ENCODE data around the gene UBE2H. TPM values are rescaled to one million over a fixed set of nuclear protein-coding genes. Genes with fewer than 3 reads are reported as not detected.

The UBE2H gene
- total RNA-seq, 2 experiments from 2014 or later, result 52.1 to 52.5 TPM

DNA sequence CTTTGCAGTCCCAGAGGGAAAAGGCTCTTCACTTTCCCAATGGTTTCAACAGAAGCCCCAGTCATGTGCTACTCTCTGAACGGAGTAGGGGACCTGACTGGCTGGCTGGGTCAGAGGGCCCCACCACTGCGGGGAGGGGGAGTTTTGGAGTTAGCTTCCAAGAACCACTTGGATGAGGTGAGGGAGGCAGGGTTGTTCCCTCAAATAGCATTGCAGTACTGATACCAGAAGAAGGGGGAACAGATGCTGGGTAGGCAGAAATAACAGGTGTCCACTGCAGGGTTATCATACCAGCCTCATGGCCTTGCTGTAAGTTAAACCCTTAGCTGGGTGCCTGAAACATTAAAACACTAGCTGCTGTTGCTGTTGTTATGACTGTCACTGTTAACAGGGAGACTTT lies 131.3 kb downstream of the UBE2H start:
- no peak overlapping the region for H3K27ac Mint-ChIP-seq
- Histone ChIP-seq H3K36me3 (ENCODE audit: insufficient read depth, low read length) (no peaks in the 10 kb centered on the region), H3K4me1 (ENCODE audit: insufficient read depth, low read length) (peaks cover 16% of the 10 kb centered on the region), H3K27me3 (ENCODE audit: control insufficient read depth in 1 of 2, insufficient read depth in 2 of 2, low read length in 2 of 2) (no peaks in the 10 kb centered on the region), H3K9me3 (ENCODE audit: control insufficient read depth in 1 of 2, insufficient read depth in 1 of 2, low read length in 2 of 2) (peaks cover under 1 to 8% of the 10 kb centered on the region in 2 experiments), H3K27ac (ENCODE audit: low read depth in 1 of 2, low read length in 2 of 2) (no peak overlapping the region), H3K4me3 (ENCODE audit: low read length) (no peak overlapping the region)
- intact Hi-C loops (cut with DNase I, micrococcal nuclease), result loop anchor here in 1 of 2 experiments (10.0 kb wide), 1 partner anchor 157 kb away; no protein-coding TSS in a partner anchor
- ChIA-PET POLR2A (no interaction called here), CTCF (no interaction called here)
- TF ChIP-seq, protein P1, sequence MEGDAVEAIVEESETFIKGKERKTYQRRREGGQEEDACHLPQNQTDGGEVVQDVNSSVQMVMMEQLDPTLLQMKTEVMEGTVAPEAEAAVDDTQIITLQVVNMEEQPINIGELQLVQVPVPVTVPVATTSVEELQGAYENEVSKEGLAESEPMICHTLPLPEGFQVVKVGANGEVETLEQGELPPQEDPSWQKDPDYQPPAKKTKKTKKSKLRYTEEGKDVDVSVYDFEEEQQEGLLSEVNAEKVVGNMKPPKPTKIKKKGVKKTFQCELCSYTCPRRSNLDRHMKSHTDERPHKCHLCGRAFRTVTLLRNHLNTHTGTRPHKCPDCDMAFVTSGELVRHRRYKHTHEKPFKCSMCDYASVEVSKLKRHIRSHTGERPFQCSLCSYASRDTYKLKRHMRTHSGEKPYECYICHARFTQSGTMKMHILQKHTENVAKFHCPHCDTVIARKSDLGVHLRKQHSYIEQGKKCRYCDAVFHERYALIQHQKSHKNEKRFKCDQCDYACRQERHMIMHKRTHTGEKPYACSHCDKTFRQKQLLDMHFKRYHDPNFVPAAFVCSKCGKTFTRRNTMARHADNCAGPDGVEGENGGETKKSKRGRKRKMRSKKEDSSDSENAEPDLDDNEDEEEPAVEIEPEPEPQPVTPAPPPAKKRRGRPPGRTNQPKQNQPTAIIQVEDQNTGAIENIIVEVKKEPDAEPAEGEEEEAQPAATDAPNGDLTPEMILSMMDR (IDR thresholded peaks at IDR 0.05), result no peak
- H3K36me3 Mint-ChIP-seq (ENCODE audit: low read depth), result peaks cover 7% of the 10 kb centered on the region
- no peak for ATAC-seq (ENCODE audit: poor library complexity)
- H3K4me3 Mint-ChIP-seq, result no peak overlapping the region
- H3K9me3 Mint-ChIP-seq, result peaks cover 8% of the 10 kb centered on the region
- DNase-seq, result no peak
- peaks cover 10% of the 10 kb centered on the region for H3K4me1 Mint-ChIP-seq (ENCODE audit: low read depth)
- H3K27me3 Mint-ChIP-seq, result no peaks in the 10 kb centered on the region

DNA sequence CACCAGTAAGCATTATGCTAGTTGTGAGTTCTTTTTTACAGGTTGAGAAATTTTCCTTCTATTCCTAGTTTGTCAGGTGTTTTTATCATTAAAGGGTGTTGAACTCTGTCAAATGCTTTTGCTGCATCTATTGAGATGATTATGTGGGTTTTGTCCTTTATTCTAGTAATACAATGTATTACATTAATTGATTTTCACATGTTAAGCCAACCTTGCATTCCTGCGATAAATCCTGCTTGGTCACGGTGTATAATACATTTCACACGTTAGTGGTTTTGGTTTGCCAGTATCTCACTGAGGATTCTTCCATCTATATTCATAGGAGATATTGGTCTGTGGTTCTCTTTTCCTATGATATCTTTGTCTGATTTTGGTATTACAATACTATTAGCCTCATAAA lies 136.0 kb downstream of the UBE2H start:
- peaks cover 8% of the 10 kb centered on the region for H3K9me3 Mint-ChIP-seq
- H3K27ac Mint-ChIP-seq, result no peak overlapping the region
- H3K27me3 ChIP-seq (ENCODE audit: control insufficient read depth in 1 of 2, insufficient read depth in 2 of 2, low read length in 2 of 2), result no peaks in the 10 kb centered on the region
- TF ChIP-seq, protein P1 (IDR thresholded peaks at IDR 0.05), result no peak
- no peak overlapping the region for H3K4me3 ChIP-seq (ENCODE audit: low read length)
- DNase-seq, result no peak
- peaks cover 8 to 9% of the 10 kb centered on the region in 2 experiments for H3K9me3 ChIP-seq (ENCODE audit: control insufficient read depth in 1 of 2, insufficient read depth in 1 of 2, low read length in 2 of 2)
- H3K27me3 Mint-ChIP-seq, result peaks cover 7% of the 10 kb centered on the region
- H3K4me1 ChIP-seq (ENCODE audit: insufficient read depth, low read length), result no peaks in the 10 kb centered on the region
- no peak for ATAC-seq (ENCODE audit: poor library complexity)
- no peak overlapping the region for H3K27ac ChIP-seq (ENCODE audit: low read depth in 1 of 2, low read length in 2 of 2)
- H3K36me3 ChIP-seq (ENCODE audit: insufficient read depth, low read length), result no peaks in the 10 kb centered on the region
- ChIA-PET POLR2A (no interaction called here), CTCF (no interaction called here)
- no peak overlapping the region for H3K4me3 Mint-ChIP-seq
- peaks cover 7% of the 10 kb centered on the region for H3K36me3 Mint-ChIP-seq (ENCODE audit: low read depth)
- intact Hi-C loops (cut with DNase I, micrococcal nuclease), result no loop called here
- no peaks in the 10 kb centered on the region for H3K4me1 Mint-ChIP-seq (ENCODE audit: low read depth)

DNA sequence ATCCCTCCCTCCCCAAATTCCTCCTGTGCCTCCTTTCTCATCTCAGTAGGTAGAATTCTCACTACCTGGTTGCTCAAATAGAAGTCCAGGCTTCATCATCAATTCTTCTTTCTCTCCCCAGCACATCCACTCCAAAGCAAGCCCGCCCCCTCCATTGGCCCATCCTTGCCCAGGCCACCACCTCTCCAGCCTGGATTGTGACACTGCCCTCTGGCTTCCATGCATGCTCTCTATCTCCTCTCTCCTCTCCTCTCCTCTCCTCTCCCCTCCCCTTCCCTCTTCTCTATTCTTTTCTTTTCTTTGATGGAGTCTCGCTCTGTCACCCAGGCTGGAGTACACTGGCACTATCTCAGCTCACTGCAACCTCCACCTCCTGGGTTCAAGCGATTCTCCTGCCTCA lies 144.9 kb downstream of the UBE2H start:
- Histone ChIP-seq H3K27ac (ENCODE audit: low read depth in 1 of 2, low read length in 2 of 2) (no peak overlapping the region), H3K4me3 (ENCODE audit: low read length) (no peak overlapping the region), H3K4me1 (ENCODE audit: insufficient read depth, low read length) (no peaks in the 10 kb centered on the region), H3K27me3 (ENCODE audit: control insufficient read depth in 1 of 2, insufficient read depth in 2 of 2, low read length in 2 of 2) (no peaks in the 10 kb centered on the region), H3K36me3 (ENCODE audit: insufficient read depth, low read length) (no peaks in the 10 kb centered on the region), H3K9me3 (ENCODE audit: control insufficient read depth in 1 of 2, insufficient read depth in 1 of 2, low read length in 2 of 2) (no peaks in the 10 kb centered on the region)
- no peaks in the 10 kb centered on the region for H3K36me3 Mint-ChIP-seq (ENCODE audit: low read depth)
- no peak for DNase-seq
- no peak overlapping the region for H3K4me3 Mint-ChIP-seq
- ChIA-PET CTCF (no interaction called here), POLR2A (no interaction called here)
- intact Hi-C loops (cut with DNase I, micrococcal nuclease), result no loop called here
- TF ChIP-seq, protein P1 (IDR thresholded peaks at IDR 0.05), result no peak
- ATAC-seq (ENCODE audit: poor library complexity), result no peak
- H3K9me3 Mint-ChIP-seq, result no peaks in the 10 kb centered on the region
- H3K4me1 Mint-ChIP-seq (ENCODE audit: low read depth), result no peaks in the 10 kb centered on the region
- H3K27me3 Mint-ChIP-seq, result no peaks in the 10 kb centered on the region
- H3K27ac Mint-ChIP-seq, result no peak overlapping the region

All from CD4-positive, alpha-beta T cell (primary cell).